Activated naive CD8-positive, alpha-beta T cell treated with anti-CD3 and anti-CD28 coated beads for 36 hours (primary cell): ENCODE data around the gene THEM5. TPM values are rescaled to one million over a fixed set of nuclear protein-coding genes. Genes with fewer than 3 reads are reported as not detected.

Experiments used
- total RNA-seq, 2 experiments: library from RNA; stranded (reverse); gene quantifications; one replicate each; pipeline ENCODE4 v1.2.3, GENCODE V29; 2021

The THEM5 gene
- total RNA-seq, 2 experiments from 2014 or later: not detected

Other genes starting within 250 kb of the THEM5 start
- 10 to 100 TPM; 25.2 to 27.7 TPM for gene SNX27, start 241.7 kb downstream of the THEM5 start, total RNA-seq
- not detected for gene CELF3, start 136.9 kb downstream of the THEM5 start, total RNA-seq
- gene RIIAD1, start 132.2 kb downstream of the THEM5 start, total RNA-seq: not detected
- gene MRPL9, start 90.2 kb downstream of the THEM5 start, total RNA-seq: 100 to 1,000 TPM; 157 to 172 TPM
- 1 to 10 TPM; 9.0 to 9.1 TPM for gene TDRKH, start 63.2 kb downstream of the THEM5 start, total RNA-seq
- not detected for gene LINGO4, start 48.3 kb downstream of the THEM5 start, total RNA-seq
- gene RORC, start 21.9 kb downstream of the THEM5 start, total RNA-seq: under 1 TPM; 0.06 to 0.12 TPM
- gene C2CD4D, start 13.9 kb downstream of the THEM5 start, total RNA-seq: under 1 TPM; 0.68 to 0.76 TPM
- gene THEM4, start 55.8 kb upstream of the THEM5 start, total RNA-seq: 10 to 100 TPM; 32.9 to 34.2 TPM
- 100 to 1,000 TPM; 225 to 235 TPM for gene S100A10, start 140.1 kb upstream of the THEM5 start, total RNA-seq
- gene S100A11, start 183.3 kb upstream of the THEM5 start, total RNA-seq: 100 to 1,000 TPM; 162 to 165 TPM
- gene TCHHL1, start 235.4 kb upstream of the THEM5 start, total RNA-seq: not detected